DOHH2 (cell line): Measurements from ENCODE around the gene DGKD.

Source experiments
- H3F3A ChIP-seq: fragments of 200-600 bp; sonication (generic), shearing (Covaris generic); 2 replicates; pipeline ENCODE4 v1.6.0; 2016; ENCODE audit warnings: antibody characterized with exemption, mild to moderate bottlenecking; ENCODE audit not compliant: control insufficient read depth, insufficient read depth
- H3K27ac ChIP-seq: fragments of 200-600 bp; sonication (generic); 2 replicates; pipeline ENCODE4 v1.5.1; 2014; ENCODE audit warnings: low read depth, mild to moderate bottlenecking, low read length, moderate library complexity
- H3K27me3 ChIP-seq: fragments of 200-600 bp; sonication (generic); 2 replicates; pipeline ENCODE4 v1.6.1; 2014; ENCODE audit warnings: mild to moderate bottlenecking, low read length, mixed read lengths; ENCODE audit not compliant: control insufficient read depth
- H3K36me3 ChIP-seq: fragments of 200-600 bp; sonication (generic); 2 replicates; pipeline ENCODE4 v1.6.1; 2014; ENCODE audit warnings: mild to moderate bottlenecking, low read length, moderate library complexity, mixed read lengths; ENCODE audit not compliant: control insufficient read depth
- H3K4me1 ChIP-seq: fragments of 200-600 bp; sonication (generic); 2 replicates; pipeline ENCODE4 v1.6.1; 2014; ENCODE audit warnings: mild to moderate bottlenecking, low read length, mixed read lengths; ENCODE audit not compliant: control insufficient read depth
- H3K4me2 ChIP-seq: fragments of 200-600 bp; sonication (generic); 2 replicates; pipeline ENCODE4 v1.6.0; 2014; ENCODE audit warnings: mild to moderate bottlenecking, low read length, moderate library complexity
- H3K4me3 ChIP-seq: fragments of 200-600 bp; sonication (generic); 2 replicates; pipeline ENCODE4 v1.5.1; 2014; ENCODE audit warnings: mild to moderate bottlenecking, low read length, mixed read lengths
- H3K79me2 ChIP-seq: fragments of 200-600 bp; sonication (generic); 2 replicates; pipeline ENCODE4 v1.6.1; 2014; ENCODE audit warnings: mild to moderate bottlenecking, low read length, mixed read lengths; ENCODE audit not compliant: control insufficient read depth
- H3K9me2 ChIP-seq: fragments of 200-600 bp; sonication (generic); replicated peaks from 2 replicates; pipeline ENCODE4 v1.6.1; 2014; ENCODE audit warnings: mild to moderate bottlenecking, low read length, mixed read lengths; ENCODE audit not compliant: control insufficient read depth
- H3K9me3 ChIP-seq: fragments of 200-600 bp; sonication (generic); 2 replicates; pipeline ENCODE4 v1.6.1; 2014; ENCODE audit warnings: antibody characterized with exemption, low read length, mixed read lengths; ENCODE audit not compliant: control insufficient read depth, insufficient read depth
- H4K20me1 ChIP-seq: fragments of 200-600 bp; sonication (generic); 2 replicates; pipeline ENCODE4 v1.6.0; 2014; ENCODE audit warnings: low read depth, mild to moderate bottlenecking, antibody characterized with exemption, low read length, moderate library complexity; ENCODE audit not compliant: control insufficient read depth, insufficient read depth
- CTCF ChIP-seq: fragments of 200-600 bp; sonication (generic); IDR thresholded peaks from one replicate; pipeline ENCODE4 v1.5.1; 2014; ENCODE audit warnings: antibody characterized with exemption, mild to moderate bottlenecking, low read depth, low read length; ENCODE audit not compliant: poor library complexity, severe bottlenecking
- EZH2phosphoT487 ChIP-seq: fragments of 200-600 bp; sonication (generic); IDR thresholded peaks from 2 replicates; pipeline ENCODE4 v1.6.1; 2017; ENCODE audit warnings: borderline replicate concordance, mild to moderate bottlenecking, antibody characterized with exemption, low read length, moderate library complexity, mixed read lengths

DGKD gene

GRCh38 chr2:233354500-233354924 lies 218 bp downstream of the DGKD start:
- Histone ChIP-seq H3K27ac (no peak overlapping the region), H3K4me1 (peaks cover 81% of the 10 kb centered on the region), H3K79me2 (peaks cover 48% of the 10 kb centered on the region), H3K9me2 (no peaks in the 10 kb centered on the region), H3K9me3 (no peaks in the 10 kb centered on the region), H4K20me1 (peaks cover 12% of the 10 kb centered on the region; the same call in 1 of the 2 replicates), H3K4me2 (peak overlapping the region; percentile 75; the same call in 1 of the 2 replicates), H3F3A (peaks cover 13% of the 10 kb centered on the region), H3K27me3 (peaks cover 21% of the 10 kb centered on the region), H3K4me3 (peak overlapping the region; percentile 96), H3K36me3 (peaks cover 39% of the 10 kb centered on the region)
- TF ChIP-seq EZH2phosphoT487 (no peak), CTCF (no peak)

- H3K9me3 ChIP-seq: no peaks in the 10 kb centered on the region
- peaks cover 80% of the 10 kb centered on the region for H3K4me1 ChIP-seq
- TF ChIP-seq CTCF: no peak
- no peak; the same call in 1 of the 2 replicates for TF ChIP-seq EZH2phosphoT487
- H3K36me3 ChIP-seq: peaks cover 42% of the 10 kb centered on the region
- peaks cover 53% of the 10 kb centered on the region for H3K79me2 ChIP-seq
- peaks cover 12% of the 10 kb centered on the region; the same call in 1 of the 2 replicates for H4K20me1 ChIP-seq
- peak overlapping the region; percentile 56; the same call in 1 of the 2 replicates for H3K27ac ChIP-seq
- H3K4me2 ChIP-seq: peak overlapping the region; percentile 75
- peaks cover 21% of the 10 kb centered on the region for H3K27me3 ChIP-seq
- H3K9me2 ChIP-seq: no peaks in the 10 kb centered on the region
- peak overlapping the region; percentile 96 for H3K4me3 ChIP-seq
- H3F3A ChIP-seq: peaks cover 13% of the 10 kb centered on the region
Measured at GRCh38 chr2:233354971-233355574, 779 bp downstream of the DGKD start.

- peak overlapping the region; percentile 96 for H3K4me3 ChIP-seq
- H4K20me1 ChIP-seq: peaks cover 12% of the 10 kb centered on the region; the same call in 1 of the 2 replicates
- peaks cover 80% of the 10 kb centered on the region for H3K4me1 ChIP-seq
- H3K9me2 ChIP-seq: no peaks in the 10 kb centered on the region
- peaks cover 62% of the 10 kb centered on the region for H3K79me2 ChIP-seq
- TF ChIP-seq EZH2phosphoT487 (no peak), CTCF (no peak)
- no peaks in the 10 kb centered on the region for H3K9me3 ChIP-seq
- peak overlapping the region; percentile 56 for H3K27ac ChIP-seq
- H3K27me3 ChIP-seq: peaks cover 13% of the 10 kb centered on the region
- H3K4me2 ChIP-seq: peak overlapping the region; percentile 75
- peaks cover 42% of the 10 kb centered on the region for H3K36me3 ChIP-seq
- peaks cover 8% of the 10 kb centered on the region; the same call in 1 of the 2 replicates for H3F3A ChIP-seq
Measured at GRCh38 chr2:233355916-233356315, 1.6 kb downstream of the DGKD start.
